Measurements from ENCODE around the gene TRIM44. TPM values are rescaled to one million over a fixed set of nuclear protein-coding genes. Genes with fewer than 3 reads are reported as not detected.
"Not testable (repeated sequence)": the region's sequence is repeated elsewhere in the genome, so short reads cannot be mapped to it uniquely, and the experiment has no call there.

The TRIM44 gene
- total RNA-seq, 1 donor from 2014 or later, result 57.8 TPM

GRCh38 chr11:35702126-35702525, 39.6 kb downstream of the TRIM44 start:
- no peak for DNase-seq (ENCODE audit: low spot score)
- intact Hi-C loops (cut with DNase I), result no loop called here

- intact Hi-C loops (cut with DNase I), result no loop called here
- no peak for DNase-seq (ENCODE audit: low spot score)
Measured at GRCh38 chr11:35709376-35709775, 46.8 kb downstream of the TRIM44 start.

GRCh38 chr11:35711173-35711910, 48.8 kb downstream of the TRIM44 start:
- intact Hi-C loops (cut with DNase I), result no loop called here
- DNase-seq (ENCODE audit: low spot score), result no peak

GRCh38 chr11:35711924-35712323, 49.3 kb downstream of the TRIM44 start:
- intact Hi-C loops (cut with DNase I), result no loop called here
- DNase-seq (ENCODE audit: low spot score), result no peak

- intact Hi-C loops (cut with DNase I), result no loop called here
Measured at GRCh38 chr11:35712533-35712932, 50.0 kb downstream of the TRIM44 start.

GRCh38 chr11:35714882-35715627, 52.5 kb downstream of the TRIM44 start:
- intact Hi-C loops (cut with DNase I), result no loop called here
- no peak for DNase-seq (ENCODE audit: low spot score)

More at GRCh38 chr11:35712533-35712932, 50.0 kb downstream of the TRIM44 start:
- DNase-seq (ENCODE audit: low spot score), result no peak

- DNase-seq (ENCODE audit: low spot score); intact Hi-C loops (cut with DNase I): not testable (repeated sequence)
Measured at GRCh38 chr11:35715677-35716076, 53.1 kb downstream of the TRIM44 start.

GRCh38 chr11:35717043-35717442, 54.5 kb downstream of the TRIM44 start:
- intact Hi-C loops (cut with DNase I), result no loop called here
- no peak for DNase-seq (ENCODE audit: low spot score)

- DNase-seq (ENCODE audit: low spot score), result no peak
- intact Hi-C loops (cut with DNase I), result no loop called here
Measured at GRCh38 chr11:35717520-35717919, 54.9 kb downstream of the TRIM44 start.

GRCh38 chr11:35721651-35722282, 59.2 kb downstream of the TRIM44 start:
- intact Hi-C loops (cut with DNase I), result no loop called here
- no peak for DNase-seq (ENCODE audit: low spot score)

- intact Hi-C loops (cut with DNase I), result no loop called here
- DNase-seq (ENCODE audit: low spot score), result no peak
Measured at GRCh38 chr11:35722641-35723040, 60.1 kb downstream of the TRIM44 start.

GRCh38 chr11:35723493-35723892, 60.9 kb downstream of the TRIM44 start:
- DNase-seq (ENCODE audit: low spot score), result no peak
- intact Hi-C loops (cut with DNase I), result no loop called here

- DNase-seq (ENCODE audit: low spot score), result no peak
- intact Hi-C loops (cut with DNase I), result no loop called here
Measured at GRCh38 chr11:35723913-35724312, 61.3 kb downstream of the TRIM44 start.

GRCh38 chr11:35725885-35726284, 63.3 kb downstream of the TRIM44 start:
- DNase-seq (ENCODE audit: low spot score), result no peak
- intact Hi-C loops (cut with DNase I), result no loop called here

GRCh38 chr11:35727140-35727539, 64.6 kb downstream of the TRIM44 start:
- intact Hi-C loops (cut with DNase I), result no loop called here
- DNase-seq (ENCODE audit: low spot score), result no peak

GRCh38 chr11:35730254-35730653, 67.7 kb downstream of the TRIM44 start:
- intact Hi-C loops (cut with DNase I), result no loop called here

GRCh38 chr11:35734669-35735410, 72.3 kb downstream of the TRIM44 start:
- intact Hi-C loops (cut with DNase I), result no loop called here
- DNase-seq (ENCODE audit: low spot score), result no peak

More at GRCh38 chr11:35730254-35730653, 67.7 kb downstream of the TRIM44 start:
- no peak for DNase-seq (ENCODE audit: low spot score)

GRCh38 chr11:35735411-35735810, 72.8 kb downstream of the TRIM44 start:
- intact Hi-C loops (cut with DNase I), result no loop called here
- no peak for DNase-seq (ENCODE audit: low spot score)

GRCh38 chr11:35735903-35736302, 73.3 kb downstream of the TRIM44 start:
- no peak for DNase-seq (ENCODE audit: low spot score)
- intact Hi-C loops (cut with DNase I), result no loop called here

GRCh38 chr11:35736952-35737351, 74.4 kb downstream of the TRIM44 start:
- no peak for DNase-seq (ENCODE audit: low spot score)
- intact Hi-C loops (cut with DNase I), result no loop called here

Data from cardiac septum (tissue), 1 donor.